ENCODE measurements around the gene CHST13. TPM values are rescaled to one million over a fixed set of nuclear protein-coding genes. Genes with fewer than 3 reads are reported as not detected.

Gene CHST13
- total RNA-seq, 1 experiment from 2014 or later = not detected

GRCh38 chr3:126555795-126556636 is 32.1 kb downstream of the CHST13 start:
- intact Hi-C loops (cut with micrococcal nuclease) = no loop called here
- no peaks in the 10 kb centered on the region for H3K36me3 ChIP-seq (ENCODE audit: low read depth, low read length)
- no peaks in the 10 kb centered on the region for H3K4me1 ChIP-seq (ENCODE audit: insufficient read depth, low read length)
- no peaks in the 10 kb centered on the region for H4K20me1 ChIP-seq (ENCODE audit: low read length)
- no peak for TF ChIP-seq CTCF (conservative IDR thresholded peaks at IDR 0.05; ENCODE audit: low read depth, low read length)
- no peak for TF ChIP-seq EZH2 (IDR thresholded peaks at IDR 0.05; ENCODE audit: low read length, unreplicated experiment)
- TF ChIP-seq EZH2phosphoT487 (IDR thresholded peaks at IDR 0.05; ENCODE audit: borderline replicate concordance, low read length) = no peak
- no peaks in the 10 kb centered on the region for H3K79me2 ChIP-seq (ENCODE audit: low read length)
- H3K27ac ChIP-seq (ENCODE audit: low read length) = no peak overlapping the region
- H2AFZ ChIP-seq (ENCODE audit: low read length) = no peak overlapping the region
- H3K27me3 ChIP-seq (ENCODE audit: low read length) = no peaks in the 10 kb centered on the region
- no peak overlapping the region for H3K4me3 ChIP-seq (ENCODE audit: low read length)
- DNase-seq = no peak
- no peaks in the 10 kb centered on the region for H3K9me2 ChIP-seq (replicated peaks; ENCODE audit: low read length)
- H3K9me3 ChIP-seq (ENCODE audit: low read length) = no peaks in the 10 kb centered on the region
- ATAC-seq = no peak
- H3F3A ChIP-seq (ENCODE audit: low read length, unreplicated experiment) = no peaks in the 10 kb centered on the region
- CTCF ChIA-PET = no interaction called here
- no peak overlapping the region for H3K4me2 ChIP-seq (ENCODE audit: low read length)
- BruUV-seq (replicated peaks) = no TSS peak
- POLR2A ChIA-PET (ENCODE audit: unreplicated experiment) = no interaction called here
- no peak overlapping the region for H3K9ac ChIP-seq (ENCODE audit: low read length)

- H3K9ac ChIP-seq (ENCODE audit: low read length) = no peak overlapping the region
- no peak overlapping the region for H2AFZ ChIP-seq (ENCODE audit: low read length)
- H3K9me2 ChIP-seq (replicated peaks; ENCODE audit: low read length) = no peaks in the 10 kb centered on the region
- no peaks in the 10 kb centered on the region for H3K4me1 ChIP-seq (ENCODE audit: insufficient read depth, low read length)
- ChIA-PET POLR2A (ENCODE audit: unreplicated experiment) (no interaction called here), CTCF (no interaction called here)
- ATAC-seq (no peak), DNase-seq (no peak)
- no peaks in the 10 kb centered on the region for H3K36me3 ChIP-seq (ENCODE audit: low read depth, low read length)
- TF ChIP-seq EZH2 (IDR thresholded peaks at IDR 0.05; ENCODE audit: low read length, unreplicated experiment) = no peak
- TF ChIP-seq CTCF (conservative IDR thresholded peaks at IDR 0.05; ENCODE audit: low read depth, low read length) = no peak
- TF ChIP-seq EZH2phosphoT487 (IDR thresholded peaks at IDR 0.05; ENCODE audit: borderline replicate concordance, low read length) = no peak
- H3K9me3 ChIP-seq (ENCODE audit: low read length) = no peaks in the 10 kb centered on the region
- no peaks in the 10 kb centered on the region for H3K79me2 ChIP-seq (ENCODE audit: low read length)
- no TSS peak for BruUV-seq (replicated peaks)
- intact Hi-C loops (cut with micrococcal nuclease) = no loop called here
- no peak overlapping the region for H3K4me2 ChIP-seq (ENCODE audit: low read length)
- peaks cover 6% of the 10 kb centered on the region; the same call in 1 of the 2 replicates for H3K27me3 ChIP-seq (ENCODE audit: low read length)
- H3K27ac ChIP-seq (ENCODE audit: low read length) = no peak overlapping the region
- H3K4me3 ChIP-seq (ENCODE audit: low read length) = no peak overlapping the region
- no peaks in the 10 kb centered on the region for H3F3A ChIP-seq (ENCODE audit: low read length, unreplicated experiment)
- no peaks in the 10 kb centered on the region for H4K20me1 ChIP-seq (ENCODE audit: low read length)
Measured at GRCh38 chr3:126556637-126557414, 32.9 kb downstream of the CHST13 start.

- no peak overlapping the region for H3K4me2 ChIP-seq (ENCODE audit: low read length)
- DNase-seq (no peak), ATAC-seq (no peak)
- H3K9me2 ChIP-seq (replicated peaks; ENCODE audit: low read length) = no peaks in the 10 kb centered on the region
- no peak overlapping the region for H2AFZ ChIP-seq (ENCODE audit: low read length)
- no peaks in the 10 kb centered on the region for H3K79me2 ChIP-seq (ENCODE audit: low read length)
- H3K27ac ChIP-seq (ENCODE audit: low read length) = no peak overlapping the region
- H3F3A ChIP-seq (ENCODE audit: low read length, unreplicated experiment) = no peaks in the 10 kb centered on the region
- no peak overlapping the region for H3K4me3 ChIP-seq (ENCODE audit: low read length)
- H3K9me3 ChIP-seq (ENCODE audit: low read length) = no peaks in the 10 kb centered on the region
- ChIA-PET POLR2A (ENCODE audit: unreplicated experiment) (no interaction called here), CTCF (no interaction called here)
- H3K9ac ChIP-seq (ENCODE audit: low read length) = no peak overlapping the region
- H3K36me3 ChIP-seq (ENCODE audit: low read depth, low read length) = no peaks in the 10 kb centered on the region
- intact Hi-C loops (cut with micrococcal nuclease) = no loop called here
- no peaks in the 10 kb centered on the region for H4K20me1 ChIP-seq (ENCODE audit: low read length)
- H3K4me1 ChIP-seq (ENCODE audit: insufficient read depth, low read length) = no peaks in the 10 kb centered on the region
- no TSS peak for BruUV-seq (replicated peaks)
- no peak for TF ChIP-seq EZH2 (IDR thresholded peaks at IDR 0.05; ENCODE audit: low read length, unreplicated experiment)
- TF ChIP-seq CTCF (conservative IDR thresholded peaks at IDR 0.05; ENCODE audit: low read depth, low read length) = no peak
- peaks cover 9% of the 10 kb centered on the region for H3K27me3 ChIP-seq (ENCODE audit: low read length)
Measured at GRCh38 chr3:126557415-126557745, 33.4 kb downstream of the CHST13 start.
